ENCODE results near the gene ADAMTSL3.
"Not testable (repeated sequence)": the region's sequence is repeated elsewhere in the genome, so short reads cannot be mapped to it uniquely, and the experiment has no call there.

ADAMTSL3 gene

DNA sequence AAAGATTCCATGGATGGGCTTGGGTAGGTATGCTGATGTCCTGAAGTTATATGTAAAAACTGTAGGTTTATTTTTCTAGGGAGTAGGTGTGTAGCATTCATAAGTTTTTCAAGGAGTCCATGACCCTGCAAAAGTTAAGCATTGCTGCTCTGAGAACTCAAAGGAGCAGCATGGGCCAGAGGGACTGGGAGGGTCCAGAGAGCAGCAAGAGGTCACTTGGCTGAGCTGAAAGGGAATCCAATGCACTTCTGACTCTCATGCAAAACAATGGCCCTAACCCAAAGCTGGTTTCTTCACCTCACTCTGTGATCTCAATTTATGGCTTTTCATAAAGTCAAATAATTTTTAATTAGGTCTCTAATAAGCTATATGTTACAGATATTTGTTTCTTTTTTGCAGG is 383.4 kb downstream of the ADAMTSL3 start:
- in situ Hi-C loops (cut with MboI; ENCODE audit: low sequenced_read_pairs, unreplicated experiment) = no loop called here
- DNase-seq (ENCODE audit: low spot score) = no peak
- TF ChIP-seq, protein P1, sequence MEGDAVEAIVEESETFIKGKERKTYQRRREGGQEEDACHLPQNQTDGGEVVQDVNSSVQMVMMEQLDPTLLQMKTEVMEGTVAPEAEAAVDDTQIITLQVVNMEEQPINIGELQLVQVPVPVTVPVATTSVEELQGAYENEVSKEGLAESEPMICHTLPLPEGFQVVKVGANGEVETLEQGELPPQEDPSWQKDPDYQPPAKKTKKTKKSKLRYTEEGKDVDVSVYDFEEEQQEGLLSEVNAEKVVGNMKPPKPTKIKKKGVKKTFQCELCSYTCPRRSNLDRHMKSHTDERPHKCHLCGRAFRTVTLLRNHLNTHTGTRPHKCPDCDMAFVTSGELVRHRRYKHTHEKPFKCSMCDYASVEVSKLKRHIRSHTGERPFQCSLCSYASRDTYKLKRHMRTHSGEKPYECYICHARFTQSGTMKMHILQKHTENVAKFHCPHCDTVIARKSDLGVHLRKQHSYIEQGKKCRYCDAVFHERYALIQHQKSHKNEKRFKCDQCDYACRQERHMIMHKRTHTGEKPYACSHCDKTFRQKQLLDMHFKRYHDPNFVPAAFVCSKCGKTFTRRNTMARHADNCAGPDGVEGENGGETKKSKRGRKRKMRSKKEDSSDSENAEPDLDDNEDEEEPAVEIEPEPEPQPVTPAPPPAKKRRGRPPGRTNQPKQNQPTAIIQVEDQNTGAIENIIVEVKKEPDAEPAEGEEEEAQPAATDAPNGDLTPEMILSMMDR (IDR thresholded peaks at IDR 0.05; ENCODE audit: borderline replicate concordance, control extremely low read depth, extremely low read depth, insufficient read depth, missing control alignments) = no peak

DNA sequence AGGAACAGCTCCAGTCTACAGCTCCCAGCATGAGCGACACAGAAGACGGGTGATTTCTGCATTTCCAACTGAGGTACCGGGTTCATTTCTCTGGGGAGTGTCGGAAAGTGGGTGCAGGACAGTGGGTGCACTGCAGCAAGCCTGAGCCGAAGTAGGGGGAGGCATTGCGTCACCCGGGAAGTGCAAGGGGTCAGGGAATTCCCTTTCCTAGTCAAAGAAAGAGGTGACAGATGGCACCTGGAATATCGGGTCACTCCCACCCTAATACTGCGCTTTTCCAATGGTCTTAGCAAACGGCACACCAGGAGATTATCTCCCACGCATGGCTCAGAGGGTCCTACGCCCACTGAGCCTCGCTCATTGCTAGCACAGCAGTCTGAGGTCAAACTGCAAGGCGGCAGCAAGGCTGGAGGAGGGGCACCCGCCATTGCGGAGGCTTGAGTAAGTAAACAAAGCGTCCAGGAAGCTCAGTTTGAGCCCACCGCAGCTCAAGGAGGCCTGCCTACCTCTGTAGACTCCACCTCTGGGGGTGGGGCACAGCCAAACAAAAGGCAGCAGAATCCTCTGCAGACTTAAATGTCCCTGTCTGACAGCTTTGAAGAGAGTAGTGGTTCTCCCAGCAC is 388.6 kb downstream of the ADAMTSL3 start:
- in situ Hi-C loops (cut with MboI; ENCODE audit: low sequenced_read_pairs, unreplicated experiment); DNase-seq (ENCODE audit: low spot score): not testable (repeated sequence)

DNA sequence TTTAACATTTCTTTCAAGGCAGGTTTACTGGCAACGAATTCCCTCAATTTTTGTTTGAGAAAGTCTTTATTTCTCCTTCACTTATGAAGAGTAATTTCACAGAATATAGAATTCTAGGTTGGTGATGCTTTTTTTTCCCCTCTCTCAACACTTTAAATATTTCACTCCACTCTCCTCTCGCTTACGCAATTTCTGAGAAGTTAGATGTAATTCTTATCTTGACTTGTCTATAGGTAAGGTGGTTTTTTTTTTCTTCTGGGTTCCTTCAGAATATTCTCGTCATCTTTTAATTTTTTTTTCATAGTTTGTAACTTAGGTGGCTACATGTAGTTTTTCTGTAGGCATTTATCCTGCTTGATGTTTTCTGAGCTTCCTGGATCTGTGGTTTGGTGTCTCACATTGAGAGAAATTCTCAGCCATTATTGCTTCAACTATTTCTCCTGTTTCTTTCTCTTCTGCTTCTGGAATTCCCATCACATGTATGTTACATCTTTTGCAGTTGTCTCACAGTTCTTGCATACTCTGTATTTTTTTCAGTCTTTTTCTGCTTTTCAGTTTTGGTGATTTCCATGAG is 392.2 kb downstream of the ADAMTSL3 start:
- in situ Hi-C loops (cut with MboI; ENCODE audit: low sequenced_read_pairs, unreplicated experiment) = no loop called here
- TF ChIP-seq, protein P1 (IDR thresholded peaks at IDR 0.05; ENCODE audit: borderline replicate concordance, control extremely low read depth, extremely low read depth, insufficient read depth, missing control alignments) = no peak
- no peak for DNase-seq (ENCODE audit: low spot score)

DNA sequence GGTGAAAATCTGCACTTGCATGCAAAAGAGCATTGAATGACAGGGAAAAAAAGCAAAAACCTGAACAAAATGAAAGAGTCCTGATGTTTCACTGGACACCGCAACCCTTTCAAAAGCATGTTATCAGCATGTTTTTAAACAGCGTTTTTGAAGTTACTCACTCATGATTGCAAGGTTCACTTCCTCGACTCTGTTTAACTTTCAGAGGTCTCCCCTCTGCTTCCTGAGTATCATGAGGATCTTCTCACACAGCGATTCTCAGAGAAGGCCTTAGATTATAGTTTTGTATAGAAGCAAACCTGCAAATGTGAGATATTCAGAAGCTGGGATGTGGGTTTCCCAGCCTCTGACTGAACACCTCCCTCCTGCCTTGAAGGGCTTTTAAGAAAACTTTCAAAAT is 395.6 kb downstream of the ADAMTSL3 start:
- in situ Hi-C loops (cut with MboI; ENCODE audit: low sequenced_read_pairs, unreplicated experiment); DNase-seq (ENCODE audit: low spot score): not testable (repeated sequence)

DNA sequence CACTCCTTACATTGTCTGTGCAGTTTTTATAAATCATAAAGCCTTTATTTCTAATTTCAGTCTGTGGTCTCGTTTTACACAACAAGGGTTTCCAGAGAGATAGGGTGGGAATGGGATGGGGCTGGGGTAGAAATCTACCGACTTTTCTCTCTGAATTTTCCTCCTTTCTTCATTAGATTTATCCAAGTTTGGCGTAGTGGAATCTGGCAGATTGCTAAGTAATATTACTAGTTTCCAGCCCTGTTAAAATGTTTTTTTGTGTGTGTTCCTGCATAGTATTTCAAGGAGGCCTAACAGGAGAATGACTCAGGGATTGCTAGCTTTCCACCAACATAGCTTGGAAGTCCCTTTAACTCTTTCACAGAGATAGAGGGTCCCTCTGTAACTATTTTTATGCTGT is 396.2 kb downstream of the ADAMTSL3 start:
- TF ChIP-seq, protein P1 (IDR thresholded peaks at IDR 0.05; ENCODE audit: borderline replicate concordance, control extremely low read depth, extremely low read depth, insufficient read depth, missing control alignments) = no peak
- in situ Hi-C loops (cut with MboI; ENCODE audit: low sequenced_read_pairs, unreplicated experiment) = no loop called here
- no peak for DNase-seq (ENCODE audit: low spot score)

DNA sequence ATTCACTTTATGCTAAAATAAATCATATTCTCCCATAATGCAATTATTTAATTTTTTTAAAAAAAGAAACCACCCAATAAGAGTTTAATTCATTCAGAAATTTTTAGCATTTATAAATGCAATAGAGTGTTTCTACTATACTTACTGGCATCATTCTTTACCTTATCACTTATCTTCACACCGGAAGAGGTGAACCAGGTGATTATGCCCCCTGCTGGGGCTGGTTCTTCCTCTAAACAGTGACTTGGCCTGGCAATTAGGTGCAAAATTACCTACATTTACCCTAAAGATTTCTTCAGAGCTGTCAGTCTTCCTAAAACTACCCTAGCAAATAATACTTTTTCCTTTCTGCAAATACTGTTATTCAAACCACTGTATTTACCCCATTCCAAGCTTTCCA is 397.2 kb downstream of the ADAMTSL3 start:
- in situ Hi-C loops (cut with MboI; ENCODE audit: low sequenced_read_pairs, unreplicated experiment); DNase-seq (ENCODE audit: low spot score): not testable (repeated sequence)

DNA sequence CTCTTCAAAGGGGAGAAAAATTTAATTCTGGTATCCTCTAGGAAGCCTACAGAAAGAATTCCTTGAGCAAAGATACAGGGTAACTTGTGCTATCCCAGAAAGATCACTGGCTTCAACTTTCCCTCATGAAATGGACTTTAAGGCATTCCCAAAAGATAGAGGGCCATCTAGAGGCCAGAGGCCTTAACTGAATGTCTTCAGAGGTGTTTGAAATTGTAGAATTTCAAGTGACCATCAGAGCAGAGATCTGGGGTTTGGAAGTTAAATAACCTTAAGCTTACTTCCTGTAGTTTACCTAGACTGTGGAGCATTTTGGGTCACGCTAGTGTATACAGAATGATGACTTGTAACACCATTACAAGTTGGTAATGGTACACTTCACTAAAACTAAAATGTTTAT is 400.6 kb downstream of the ADAMTSL3 start:
- DNase-seq (ENCODE audit: low spot score); in situ Hi-C loops (cut with MboI; ENCODE audit: low sequenced_read_pairs, unreplicated experiment): not testable (repeated sequence)

DNA sequence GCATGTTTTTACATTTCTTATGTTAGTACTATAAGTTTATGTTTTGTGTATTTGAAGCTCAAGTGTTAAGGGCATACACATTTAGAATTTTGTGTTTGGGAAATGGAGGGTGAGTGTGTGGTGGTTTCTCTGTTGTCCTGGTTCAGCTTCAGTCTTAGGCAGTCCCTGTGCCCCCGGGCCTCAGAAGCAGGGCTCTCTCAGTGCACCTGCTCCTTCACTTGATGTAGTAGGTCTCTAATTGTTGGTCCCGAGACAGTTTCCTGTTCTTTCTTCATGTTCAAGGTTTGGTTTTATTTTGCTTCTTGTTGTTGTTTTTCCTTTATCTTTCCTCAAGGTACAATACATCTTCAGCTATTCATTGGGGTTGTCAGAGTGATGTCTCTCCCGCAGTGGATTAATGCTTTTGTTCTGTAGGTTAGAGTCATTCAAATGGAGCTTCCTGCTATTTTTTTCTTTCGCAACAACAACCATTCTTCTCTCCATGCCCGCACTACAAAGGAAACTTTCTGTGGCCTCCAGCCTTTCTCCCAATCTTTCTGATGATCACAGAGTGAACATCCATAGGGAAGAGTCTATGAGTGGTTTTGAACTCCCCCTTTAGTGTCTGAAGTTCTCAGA is 403.9 kb downstream of the ADAMTSL3 start:
- TF ChIP-seq, protein P1 (IDR thresholded peaks at IDR 0.05; ENCODE audit: borderline replicate concordance, control extremely low read depth, extremely low read depth, insufficient read depth, missing control alignments) = no peak
- DNase-seq (ENCODE audit: low spot score) = no peak
- in situ Hi-C loops (cut with MboI; ENCODE audit: low sequenced_read_pairs, unreplicated experiment) = no loop called here

DNA sequence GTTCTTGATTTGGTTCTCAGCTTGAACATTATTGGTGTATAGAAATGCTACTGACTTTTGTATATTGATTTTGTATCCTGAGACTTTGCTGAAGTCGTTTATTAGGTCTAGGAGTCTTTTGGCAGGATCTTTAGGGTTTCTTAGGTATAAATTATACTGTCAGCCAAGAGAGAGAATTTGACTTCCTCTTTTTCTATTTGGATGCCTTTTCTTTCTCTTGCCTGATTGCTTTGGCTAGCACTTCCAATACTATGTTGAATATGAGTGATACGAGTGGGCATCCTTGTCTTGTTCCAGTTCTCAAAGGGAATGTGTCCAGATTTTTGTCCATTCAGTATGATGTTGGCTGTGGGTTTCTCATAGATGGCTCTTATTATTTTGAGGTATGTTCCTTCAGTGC is 409.8 kb downstream of the ADAMTSL3 start:
- DNase-seq (ENCODE audit: low spot score); in situ Hi-C loops (cut with MboI; ENCODE audit: low sequenced_read_pairs, unreplicated experiment): not testable (repeated sequence)

DNA sequence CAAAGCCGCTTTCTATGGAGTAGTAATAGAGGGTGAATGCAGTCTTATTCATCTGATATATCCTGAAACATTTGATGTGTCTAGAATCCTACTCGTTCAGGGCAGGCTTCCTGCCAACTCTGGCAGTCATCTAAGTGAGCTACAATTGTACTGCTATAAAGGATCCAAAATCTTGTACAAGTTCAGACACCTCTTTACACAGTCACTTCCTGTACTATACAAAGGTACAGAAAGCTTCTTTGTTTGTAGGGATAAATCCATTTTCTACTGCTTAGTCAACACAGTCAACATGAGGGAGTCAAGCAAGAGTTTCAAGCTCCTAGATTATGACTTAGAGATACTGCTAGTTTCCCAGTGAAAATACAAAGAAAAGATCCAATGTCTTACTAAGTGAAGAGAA is 414.8 kb downstream of the ADAMTSL3 start:
- in situ Hi-C loops (cut with MboI; ENCODE audit: low sequenced_read_pairs, unreplicated experiment); DNase-seq (ENCODE audit: low spot score): not testable (repeated sequence)

DNA sequence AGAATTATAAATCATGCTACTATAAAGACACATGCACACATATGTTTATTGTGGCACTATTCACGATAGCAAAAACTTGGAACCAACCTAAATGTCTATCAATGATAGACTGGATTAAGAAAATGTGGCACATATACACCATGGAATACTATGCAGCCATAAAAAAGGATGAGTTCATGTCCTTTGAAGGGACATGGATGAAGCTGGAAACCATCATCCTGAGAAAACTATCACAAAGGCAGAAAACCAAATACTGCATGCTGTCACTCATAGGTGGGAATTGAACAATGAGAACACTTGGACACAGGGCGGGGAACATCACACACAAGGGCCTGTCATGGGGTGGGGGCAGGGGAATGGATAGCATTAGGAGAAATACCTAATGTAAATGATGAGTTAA is 424.1 kb downstream of the ADAMTSL3 start:
- in situ Hi-C loops (cut with MboI; ENCODE audit: low sequenced_read_pairs, unreplicated experiment); DNase-seq (ENCODE audit: low spot score): not testable (repeated sequence)

DNA sequence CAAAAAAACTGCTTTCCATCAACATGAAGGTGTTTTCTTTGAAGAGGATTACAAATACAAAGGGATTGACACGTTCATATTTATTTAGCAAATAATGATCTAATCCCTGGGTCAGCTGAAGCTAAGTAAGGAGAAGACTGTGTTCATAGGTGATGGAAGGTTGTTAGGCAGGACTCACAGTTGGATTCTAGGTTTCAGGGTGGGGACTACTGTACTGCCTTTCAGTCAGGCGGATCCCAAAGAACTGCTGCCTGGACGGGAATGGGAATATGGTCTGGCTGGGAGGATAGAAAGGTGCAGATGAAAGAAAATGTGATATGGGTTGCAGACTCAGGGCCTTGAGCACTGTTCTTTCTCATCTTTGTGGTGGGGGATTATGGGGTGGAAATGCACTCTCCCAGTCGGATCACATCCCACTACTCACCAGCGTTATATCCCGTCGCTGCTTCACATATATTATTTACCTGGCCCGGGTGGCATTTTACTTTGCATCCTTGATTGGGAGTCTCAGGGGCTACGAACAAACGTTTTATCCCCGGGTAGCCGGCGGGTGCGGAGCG is 425.5 kb downstream of the ADAMTSL3 start:
- in situ Hi-C loops (cut with MboI; ENCODE audit: low sequenced_read_pairs, unreplicated experiment); DNase-seq (ENCODE audit: low spot score): not testable (repeated sequence)

Data from GM13976 (cell line).